HG03066 (cell line): ENCODE results near the gene IWS1.
A peak's percentile ranks its signal among the peaks of the same experiment; 100 is the strongest.
"Not testable (repeated sequence)": the region's sequence is repeated elsewhere in the genome, so short reads cannot be mapped to it uniquely, and the experiment has no call there.

ENCODE experiments used
- ATAC-seq: cut with Tn5 transposase; IDR thresholded peaks from one replicate; pipeline ENCODE4 v1.9.1; 2021; ENCODE audit warnings: low read depth; ENCODE audit not compliant: unreplicated experiment

IWS1 gene

GRCh38 chr2:127526132-127527000 lies at the start of gene IWS1:
TSS of gene IWS1 (minus strand) at chr2:127526489. CDS start at chr2:127526208, 281 bp downstream.
- peak; percentile 89 for ATAC-seq

GRCh38 chr2:127575941-127576432 lies 49.7 kb upstream of the IWS1 start:
- ATAC-seq: no peak

GRCh38 chr2:127575185-127575765 lies 49.0 kb upstream of the IWS1 start:
- peak; percentile 53 for ATAC-seq

GRCh38 chr2:127574656-127575055 lies 48.4 kb upstream of the IWS1 start:
- ATAC-seq: no peak

GRCh38 chr2:127573771-127574170 lies 47.5 kb upstream of the IWS1 start:
- ATAC-seq: no peak

GRCh38 chr2:127573298-127573697 lies 47.0 kb upstream of the IWS1 start:
- ATAC-seq: no peak

GRCh38 chr2:127572841-127573240 lies 46.6 kb upstream of the IWS1 start:
- ATAC-seq: no peak

- ATAC-seq: not testable (repeated sequence)
These were observed 46.1 kb upstream of the IWS1 start for GRCh38 chr2:127572352-127572751.

- ATAC-seq: no peak
These were observed 44.3 kb upstream of the IWS1 start for GRCh38 chr2:127570282-127571250.

- ATAC-seq: no peak
These were observed 43.4 kb upstream of the IWS1 start for GRCh38 chr2:127569666-127570065.

GRCh38 chr2:127568128-127568527 lies 41.8 kb upstream of the IWS1 start:
- no peak for ATAC-seq

GRCh38 chr2:127567351-127567854 lies 41.1 kb upstream of the IWS1 start:
- ATAC-seq: no peak

GRCh38 chr2:127566576-127566975 lies 40.3 kb upstream of the IWS1 start:
- ATAC-seq: no peak

- no peak for ATAC-seq
These were observed 39.8 kb upstream of the IWS1 start for GRCh38 chr2:127566139-127566417.

- no peak for ATAC-seq
These were observed 39.2 kb upstream of the IWS1 start for GRCh38 chr2:127565261-127566138.

- ATAC-seq: no peak
These were observed 38.4 kb upstream of the IWS1 start for GRCh38 chr2:127564429-127565260.

GRCh38 chr2:127563458-127564428 lies 37.5 kb upstream of the IWS1 start:
- peak; percentile 96 for ATAC-seq

GRCh38 chr2:127562936-127563335 lies 36.6 kb upstream of the IWS1 start:
- ATAC-seq: no peak
